AG08396 (cell line): ENCODE measurements around the gene SEL1L.
"Not testable (repeated sequence)": the region's sequence is repeated elsewhere in the genome, so short reads cannot be mapped to it uniquely, and the experiment has no call there.

ENCODE experiments used
- DNase-seq: peaks from one replicate; pipeline ENCODE4 v3.0.0; 2012; ENCODE audit warnings: low spot score, mixed read lengths

Gene SEL1L

GRCh38 chr14:81447021-81447764, 86.5 kb downstream of the SEL1L start:
- no peak for DNase-seq

GRCh38 chr14:81446279-81447007, 87.2 kb downstream of the SEL1L start:
- DNase-seq = no peak

GRCh38 chr14:81441626-81442134, 92.0 kb downstream of the SEL1L start:
- no peak for DNase-seq

- no peak for DNase-seq
Measured at GRCh38 chr14:81440041-81440440, 93.6 kb downstream of the SEL1L start.

DNA sequence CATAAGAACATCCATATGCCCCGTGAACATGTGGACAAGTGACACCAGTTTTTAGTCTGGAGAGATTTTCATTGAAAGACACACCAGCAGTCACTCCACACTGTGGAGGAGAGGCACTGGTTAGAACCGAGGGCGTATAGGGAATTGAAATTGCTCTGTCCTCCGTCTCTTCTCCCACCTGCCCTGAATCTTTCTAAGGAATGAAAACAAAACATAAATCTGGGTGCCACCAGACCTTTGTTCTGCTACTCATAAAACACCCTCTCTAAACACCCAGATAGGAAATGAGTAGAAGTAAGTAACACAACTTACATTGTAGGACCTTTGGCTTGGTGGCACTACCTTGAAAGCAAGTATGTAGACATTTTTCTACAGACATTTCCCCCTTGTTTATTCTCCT, 96.4 kb downstream of the SEL1L start:
- no peak for DNase-seq

- peak; percentile 96 for DNase-seq
Measured at GRCh38 chr14:81436296-81437138, 97.1 kb downstream of the SEL1L start.

- DNase-seq = peak; percentile 43
Measured at GRCh38 chr14:81435391-81436295, 98.0 kb downstream of the SEL1L start.

DNA sequence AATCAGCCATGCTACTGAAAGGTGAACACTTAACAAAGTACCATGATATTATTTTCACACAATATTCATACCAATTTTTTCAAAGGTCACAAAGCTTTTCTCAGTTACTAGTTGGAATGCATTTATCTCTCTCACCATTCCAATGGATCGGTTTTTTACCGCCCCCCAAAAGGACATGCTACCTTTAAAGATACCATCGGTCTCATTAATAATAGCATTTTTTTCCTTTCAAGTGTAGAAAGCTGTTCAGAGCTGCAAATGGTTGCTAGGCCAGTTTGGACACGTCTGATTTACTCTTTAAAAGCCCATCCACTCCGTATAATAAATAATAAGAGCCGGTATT, 98.6 kb downstream of the SEL1L start:
- no peak for DNase-seq

- DNase-seq = no peak
Measured at GRCh38 chr14:81434230-81434629, 99.4 kb downstream of the SEL1L start.

DNA sequence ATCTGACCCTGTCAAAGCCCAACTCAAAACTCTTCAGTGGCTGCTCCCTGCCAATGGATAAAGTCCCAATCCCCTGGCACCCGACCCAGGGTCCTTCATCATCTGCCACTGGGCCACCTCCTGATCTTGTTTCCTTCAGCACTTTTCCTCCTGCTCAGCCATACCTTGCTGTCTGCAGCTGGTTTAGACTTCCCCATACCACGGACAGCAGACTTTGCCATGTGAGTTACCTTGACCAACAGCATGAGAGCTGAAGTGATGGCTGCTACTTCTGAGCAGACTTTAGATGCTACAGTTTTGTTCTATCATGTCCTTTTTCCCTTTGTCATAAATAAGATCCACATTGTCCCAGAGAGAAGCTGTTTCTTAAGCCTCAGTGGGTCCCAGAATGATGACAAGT, 100.3 kb downstream of the SEL1L start:
- no peak for DNase-seq

DNA sequence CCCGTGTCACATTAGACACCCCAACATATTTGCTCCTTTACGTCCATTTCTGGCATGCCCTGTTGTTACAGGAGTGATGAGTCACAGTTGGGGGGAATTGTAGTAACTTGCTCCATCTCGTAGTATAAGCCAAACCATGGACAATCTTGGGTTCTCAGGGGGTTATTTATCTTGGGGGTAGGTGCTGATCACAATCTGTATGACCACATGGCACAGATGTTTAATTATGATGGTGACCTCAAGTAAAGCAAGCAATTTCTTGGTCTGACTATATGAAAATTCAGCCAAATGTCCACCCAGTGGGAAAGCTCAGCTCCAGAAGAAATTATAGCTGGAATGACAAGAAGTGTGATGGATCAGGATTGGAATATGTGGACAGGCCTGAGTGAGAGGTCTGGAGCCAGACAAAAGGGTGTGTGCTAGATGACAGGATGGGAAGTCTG, 101.4 kb downstream of the SEL1L start:
- no peak for DNase-seq

DNA sequence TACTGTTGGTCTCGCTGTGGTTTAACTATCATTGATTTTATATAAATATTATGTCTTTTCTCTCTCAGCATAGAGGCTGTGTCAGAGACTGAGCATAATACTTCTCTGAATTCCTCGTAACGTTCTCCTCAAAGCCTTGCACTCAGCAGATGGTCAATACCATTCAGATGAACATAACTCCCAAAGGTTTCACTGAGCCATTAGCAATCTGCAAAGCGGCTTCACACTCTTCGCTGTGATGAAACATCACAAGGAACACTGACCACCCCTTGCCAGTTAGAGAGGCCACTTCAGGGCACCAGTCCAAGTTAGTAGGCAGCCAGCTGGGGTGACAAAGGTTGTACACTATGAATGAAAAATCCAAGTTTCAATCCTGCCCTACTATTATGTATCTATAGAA, 103.4 kb downstream of the SEL1L start:
- DNase-seq = no peak

- not testable (repeated sequence) for DNase-seq
Measured at GRCh38 chr14:81429749-81430148, 103.9 kb downstream of the SEL1L start.

GRCh38 chr14:81429028-81429427, 104.6 kb downstream of the SEL1L start:
- no peak for DNase-seq

DNA sequence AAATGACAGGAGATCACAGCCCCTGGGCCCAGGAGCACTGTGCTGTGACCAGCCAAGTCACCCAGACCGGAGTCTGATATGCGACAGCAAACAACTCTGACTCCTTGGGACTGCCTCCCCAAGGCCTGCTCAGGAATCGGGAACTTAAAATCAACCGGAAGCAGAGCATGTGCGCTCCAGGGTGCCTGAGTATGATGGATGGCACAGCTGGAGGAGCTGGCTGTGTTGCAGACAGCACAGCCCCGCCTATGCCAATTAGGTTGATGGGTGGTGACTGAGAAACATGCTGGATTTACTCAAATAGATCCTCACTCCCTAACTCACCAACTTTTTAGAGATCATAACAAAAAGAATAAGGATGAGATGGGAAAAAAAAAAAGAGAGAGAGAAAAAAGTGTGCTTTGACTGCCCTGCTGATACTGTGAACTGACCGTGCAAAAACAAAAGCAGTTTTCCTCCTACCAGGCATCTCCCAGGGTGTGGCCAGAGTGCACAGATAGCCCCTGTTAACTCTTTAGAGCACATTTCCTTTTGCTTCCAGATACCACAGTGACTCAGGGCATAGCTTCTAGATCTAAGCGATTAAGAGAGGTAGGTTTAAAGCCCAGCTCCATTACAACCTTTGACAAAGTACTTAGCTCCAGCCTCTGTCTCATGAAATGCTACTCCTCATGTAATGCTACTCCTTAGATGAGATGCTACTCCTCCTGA, 106.2 kb downstream of the SEL1L start:
- no peak for DNase-seq

GRCh38 chr14:81423504-81423903, 110.1 kb downstream of the SEL1L start:
- no peak for DNase-seq
